CD1c-positive myeloid dendritic cell (primary cell): ENCODE results near the gene TMEM61.
"Not testable (repeated sequence)": the region's sequence is repeated elsewhere in the genome, so short reads cannot be mapped to it uniquely, and the experiment has no call there.

ENCODE experiments used
- DNase-seq: peaks from one replicate; pipeline ENCODE4 v3.0.0-alpha.2; 2016; ENCODE audit errors: extremely low spot score

Gene TMEM61

DNA sequence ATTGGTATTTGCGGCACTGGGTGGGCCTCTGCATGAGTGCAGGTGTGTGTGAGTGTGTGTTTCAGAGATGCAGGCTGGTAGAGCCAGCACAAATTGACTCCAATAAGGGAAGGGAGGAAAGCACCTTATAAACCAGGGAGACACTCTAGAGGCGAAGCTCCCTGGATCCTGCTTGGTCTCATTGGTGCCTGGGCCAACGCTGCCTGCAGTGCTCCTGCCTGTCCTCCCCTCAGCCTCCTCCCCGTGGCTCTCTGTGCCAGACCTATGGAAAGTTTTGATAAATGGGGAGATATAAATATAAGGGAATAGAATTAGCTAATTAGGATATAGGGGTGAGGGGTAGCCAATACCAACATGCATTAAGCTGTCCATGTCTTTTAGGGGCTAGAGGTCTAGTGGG lies 20.9 kb downstream of the TMEM61 start:
- DNase-seq = no peak

DNA sequence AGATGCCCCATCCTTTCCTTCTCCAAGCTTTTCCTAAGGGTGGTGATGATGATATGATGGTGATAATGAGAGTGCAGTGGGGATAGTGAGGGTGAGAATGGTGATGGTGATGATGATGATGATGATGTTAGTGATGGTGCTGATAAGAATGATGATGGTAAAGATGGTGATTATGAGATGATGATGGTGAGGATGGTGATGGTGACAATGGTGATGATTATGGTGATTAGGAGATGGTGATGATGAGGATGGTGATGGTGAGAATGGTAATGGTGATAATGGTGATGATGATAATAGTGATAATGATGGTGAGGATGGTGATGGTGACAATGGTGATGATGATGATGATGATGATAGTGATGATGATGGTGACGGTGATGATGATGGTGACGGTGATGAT lies 22.3 kb downstream of the TMEM61 start:
- no peak for DNase-seq

DNA sequence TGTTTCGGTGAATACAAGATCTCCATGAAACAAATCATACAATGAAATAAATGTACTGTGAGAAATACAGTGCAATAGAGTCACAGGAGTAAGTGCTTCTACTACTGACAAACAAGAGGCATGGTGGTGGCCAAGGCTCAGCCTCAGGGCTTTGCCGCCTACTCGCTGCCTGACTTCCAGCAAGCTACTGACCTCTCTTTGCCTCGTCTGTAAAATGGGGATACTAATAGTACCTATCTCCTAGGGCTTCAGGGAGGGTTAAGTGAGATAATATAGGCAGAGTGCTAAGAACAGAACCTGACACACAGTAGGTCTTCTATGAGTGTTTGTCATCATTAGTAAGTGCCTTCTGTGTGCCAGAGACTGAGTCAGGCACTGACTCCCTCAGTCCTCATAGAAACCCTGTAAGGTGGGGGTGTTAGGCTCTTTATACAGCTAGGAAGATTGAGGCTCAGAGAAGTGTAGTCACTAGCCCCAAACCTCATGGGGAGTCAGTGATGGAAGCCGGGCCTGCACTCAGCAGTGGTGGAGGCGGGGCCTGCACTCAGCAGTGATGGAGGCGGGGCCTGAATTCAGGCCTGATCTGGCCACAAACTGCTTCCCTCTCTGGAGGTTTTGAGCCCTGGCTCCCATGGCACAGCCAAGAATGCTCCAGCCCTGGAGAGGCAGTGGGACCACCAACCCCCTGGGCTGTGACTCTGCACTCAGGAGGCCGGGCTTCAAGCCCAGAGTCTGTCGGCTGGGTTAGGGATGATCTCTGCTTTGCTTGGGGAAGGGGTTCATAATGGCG lies 25.1 kb downstream of the TMEM61 start:
- DNase-seq = no peak

DNA sequence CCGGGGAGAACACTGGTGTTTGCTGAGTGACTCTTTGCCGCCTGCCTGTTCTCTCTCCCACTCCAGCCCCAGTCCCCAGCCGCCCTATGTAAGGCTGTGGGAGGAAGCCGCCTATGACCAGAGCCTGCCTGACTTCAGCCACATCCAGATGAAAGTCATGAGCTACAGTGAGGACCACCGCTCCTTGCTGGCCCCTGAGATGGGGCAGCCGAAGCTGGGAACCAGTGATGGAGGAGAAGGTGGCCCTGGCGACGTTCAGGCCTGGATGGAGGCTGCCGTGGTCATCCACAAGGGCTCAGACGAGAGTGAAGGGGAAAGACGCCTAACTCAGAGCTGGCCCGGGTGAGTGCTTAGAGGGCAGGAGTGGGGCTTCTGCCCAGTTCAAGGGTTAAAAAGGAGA lies 26.5 kb downstream of the TMEM61 start:
- no peak for DNase-seq

DNA sequence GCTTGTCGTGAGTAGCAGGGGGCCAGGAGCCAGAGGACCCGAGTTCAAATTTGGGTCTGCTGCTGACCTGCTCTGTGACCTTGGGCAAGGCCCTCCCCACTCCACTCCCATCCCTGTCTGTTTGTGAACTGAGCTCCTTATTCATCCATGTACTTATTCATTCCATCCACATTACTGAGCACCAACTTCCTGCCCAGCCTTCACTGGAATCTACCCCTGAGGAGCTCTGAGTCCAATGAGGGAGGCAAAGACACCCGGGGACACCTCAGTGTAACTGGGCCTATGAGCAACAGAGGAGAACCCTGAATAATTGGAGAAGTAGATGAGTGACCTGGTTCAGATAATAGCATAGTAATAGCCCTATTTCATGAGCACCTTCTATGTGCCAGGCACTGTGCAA lies 27.2 kb downstream of the TMEM61 start:
- DNase-seq = no peak

DNA sequence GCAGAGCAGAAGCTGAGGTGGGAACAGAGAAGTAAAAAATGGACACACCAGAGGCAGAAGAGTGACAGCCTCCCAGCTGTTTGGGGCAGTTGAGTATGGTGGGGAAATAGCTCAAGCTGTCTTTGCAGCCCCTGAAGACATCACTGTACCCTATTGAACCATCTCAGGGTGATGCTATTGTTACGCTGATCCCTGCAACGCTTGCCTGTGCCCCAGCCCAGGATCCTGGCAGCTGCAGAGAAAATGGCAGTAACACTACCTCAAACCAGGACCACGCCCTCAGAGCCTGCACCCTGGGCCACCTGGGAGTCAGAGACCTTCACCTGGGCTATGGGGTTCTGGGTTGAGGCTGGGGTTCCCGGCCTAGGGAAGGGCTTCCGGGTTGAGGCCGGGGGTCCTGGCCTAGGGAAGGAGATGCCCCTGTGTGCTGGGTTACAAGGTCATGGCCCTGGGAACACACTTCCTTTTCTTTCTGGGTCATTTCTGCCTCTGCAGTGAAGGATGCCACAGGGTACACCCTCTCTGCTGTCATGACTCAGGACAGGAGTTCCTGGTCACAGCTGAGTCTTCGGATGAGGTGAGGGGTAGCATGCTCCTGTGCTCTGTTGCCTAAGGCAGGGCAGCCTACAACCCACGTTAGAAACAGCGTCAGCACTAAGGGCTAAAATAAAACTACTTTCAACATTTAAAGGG lies 29.9 kb downstream of the TMEM61 start:
- no peak for DNase-seq

DNA sequence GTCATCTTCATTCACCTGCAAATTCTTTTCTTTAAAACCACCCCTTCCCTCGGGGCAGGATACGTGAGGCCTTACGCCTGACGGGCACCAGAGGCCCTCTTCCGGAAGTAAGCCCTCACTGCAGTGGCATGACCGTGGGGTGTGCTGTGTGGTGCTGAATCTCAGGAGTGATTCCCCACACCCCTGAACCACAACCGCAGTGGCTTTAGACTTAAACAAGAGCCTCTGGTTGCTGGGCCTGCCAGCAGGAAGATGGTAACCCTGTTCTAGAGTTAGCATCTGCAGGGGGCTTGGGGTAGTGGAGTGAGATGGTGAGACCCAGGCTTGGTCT lies 30.4 kb downstream of the TMEM61 start:
- DNase-seq = no peak

DNA sequence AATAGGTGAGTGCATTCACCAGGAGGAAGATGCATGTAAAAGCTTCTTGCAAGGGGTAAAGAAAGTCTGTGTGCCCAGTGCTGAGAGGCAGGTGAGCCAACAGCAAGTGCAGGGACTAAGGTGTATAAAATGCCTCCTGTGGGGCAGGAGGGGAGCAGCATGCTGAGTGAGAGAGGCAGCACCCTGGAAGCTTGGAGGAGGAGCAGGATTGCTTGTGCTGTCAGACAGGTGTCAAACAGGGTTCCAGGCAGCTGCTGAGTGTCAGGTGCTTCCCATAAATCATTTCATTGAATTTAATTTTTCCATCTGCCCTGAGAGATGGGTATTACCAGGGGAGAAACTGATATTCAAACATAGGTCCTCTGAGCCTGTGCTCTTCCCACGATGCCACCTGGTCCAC lies 32.2 kb downstream of the TMEM61 start:
- DNase-seq = no peak

DNA sequence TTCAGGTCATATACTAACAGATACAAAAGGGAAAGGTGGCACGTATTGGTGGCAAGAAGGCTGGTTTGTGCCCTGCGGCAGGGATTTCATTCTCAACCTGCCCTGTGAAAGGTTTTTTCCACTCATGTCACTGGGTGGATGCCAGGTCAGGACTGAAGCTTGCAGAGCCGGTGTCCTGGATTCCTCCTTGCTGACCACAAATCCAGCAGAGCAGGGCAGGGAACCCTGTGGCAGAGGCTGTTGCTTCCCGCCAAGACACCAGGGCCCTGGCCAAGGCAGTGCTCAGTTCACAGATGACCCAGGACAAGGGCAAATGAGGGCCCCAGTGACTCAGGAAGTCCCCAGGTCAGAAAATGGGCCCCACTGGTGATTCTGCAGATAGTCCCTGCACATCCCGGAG lies 34.7 kb downstream of the TMEM61 start:
- DNase-seq = no peak

DNA sequence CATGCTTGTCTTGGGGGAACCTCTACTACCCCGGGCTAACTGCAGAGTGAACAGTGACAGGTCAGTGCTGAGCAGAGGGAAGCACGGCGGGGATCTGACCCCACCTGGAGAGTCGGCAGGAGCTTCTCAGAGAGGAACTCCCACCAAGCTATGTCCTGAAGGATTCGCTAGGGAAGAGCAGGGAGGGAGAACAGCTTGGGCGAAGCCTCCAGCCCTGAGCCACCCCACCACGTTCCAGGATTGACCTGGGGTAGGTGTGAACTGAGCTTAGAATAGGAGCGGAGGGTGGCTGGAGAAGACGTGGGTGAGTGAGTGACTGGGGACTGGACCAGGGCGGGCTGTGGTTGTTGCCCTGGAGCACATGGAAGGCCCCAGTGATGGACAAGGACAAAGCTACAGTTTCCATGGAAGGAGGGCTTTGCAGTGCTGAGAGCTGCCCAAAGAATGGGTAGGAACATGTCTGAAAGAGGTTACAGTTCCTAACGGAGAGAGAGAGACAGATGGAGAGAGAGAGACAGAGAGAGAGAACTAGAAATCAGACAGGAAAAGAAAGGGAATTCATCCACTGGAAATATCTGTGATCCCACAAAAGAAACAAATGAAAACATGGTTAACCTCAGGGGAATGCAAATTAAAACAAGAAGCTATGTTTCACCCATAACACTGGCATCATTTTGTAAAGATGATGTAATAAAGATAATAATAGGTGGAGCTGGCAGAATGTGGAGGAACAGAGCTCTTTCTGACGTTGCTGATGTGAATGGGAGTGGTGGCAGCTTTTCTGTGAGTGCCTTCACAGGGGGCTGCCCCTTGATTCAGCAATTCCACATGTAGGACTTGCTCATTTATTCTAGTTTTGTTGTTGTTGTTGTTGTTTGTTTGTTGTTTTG lies 35.5 kb downstream of the TMEM61 start:
- DNase-seq = no peak

DNA sequence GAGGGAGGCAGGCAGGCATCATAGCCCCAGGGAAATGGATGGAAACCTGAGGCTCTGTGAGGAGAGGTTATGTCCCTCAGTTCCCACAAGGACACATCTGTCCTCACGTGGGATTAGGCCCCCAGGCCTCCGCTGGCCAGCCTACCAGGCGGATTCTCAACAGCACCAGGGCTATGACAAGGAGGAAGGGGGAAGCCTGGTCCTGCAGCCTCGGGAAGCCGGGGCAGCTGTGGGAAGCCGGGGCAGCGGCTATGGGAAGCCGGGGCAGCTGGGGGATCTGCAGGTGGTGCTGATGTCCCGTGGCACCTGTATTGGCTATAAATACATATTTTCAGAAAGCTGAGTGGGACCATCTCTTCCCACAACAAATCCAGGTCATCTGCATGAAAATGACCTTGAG lies 38.0 kb downstream of the TMEM61 start:
- no peak for DNase-seq

DNA sequence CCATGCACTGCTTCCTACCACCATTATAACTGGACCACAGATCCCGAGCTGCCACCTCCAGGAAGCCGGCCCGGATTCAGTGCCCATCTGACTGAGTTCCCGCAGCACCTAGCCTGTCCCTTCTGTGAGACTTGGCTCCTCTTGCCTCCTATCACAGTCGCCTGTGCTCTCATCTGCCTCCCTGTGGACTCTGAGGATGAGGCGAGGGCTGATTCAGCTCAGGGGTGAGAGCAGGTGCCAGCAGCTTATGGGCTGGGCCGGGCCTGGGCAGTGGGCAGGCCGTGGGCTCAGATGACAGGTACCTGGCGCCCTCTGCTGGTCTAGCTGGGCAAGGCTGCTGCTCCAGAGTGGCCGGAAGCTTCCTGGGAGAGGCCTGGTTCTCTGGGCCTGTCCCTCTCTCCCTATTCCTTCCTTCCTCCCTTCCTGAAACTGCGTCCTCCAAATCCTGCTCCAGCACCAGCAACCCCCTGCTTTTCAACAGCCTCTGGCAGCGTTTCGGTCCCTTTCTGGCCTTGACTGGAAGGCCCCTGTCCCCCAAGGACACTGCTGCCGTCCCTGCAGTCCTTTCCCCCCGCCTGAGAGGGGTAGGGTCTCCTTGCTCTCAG lies 41.6 kb downstream of the TMEM61 start:
- DNase-seq = peak; percentile 71

DNA sequence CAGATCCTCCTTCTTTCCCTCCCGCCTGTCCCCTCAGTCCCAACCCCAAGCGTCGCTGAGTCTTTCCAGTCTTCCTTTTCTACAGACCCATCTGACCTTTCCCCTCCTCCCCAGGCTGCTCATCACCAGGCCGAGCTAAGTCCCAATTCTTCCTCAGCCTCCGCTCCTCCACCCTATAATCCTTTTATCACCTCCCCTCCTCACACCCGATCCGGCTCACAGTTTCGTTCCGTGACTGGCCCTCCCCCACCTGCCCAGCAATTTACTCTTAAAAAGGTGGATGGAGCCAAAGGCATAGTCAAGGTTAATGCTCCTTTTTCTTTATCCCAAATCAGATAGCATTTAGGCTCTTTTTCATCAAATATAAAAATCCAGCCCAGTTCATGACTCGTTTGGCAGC lies 43.7 kb downstream of the TMEM61 start:
- not testable (repeated sequence) for DNase-seq

DNA sequence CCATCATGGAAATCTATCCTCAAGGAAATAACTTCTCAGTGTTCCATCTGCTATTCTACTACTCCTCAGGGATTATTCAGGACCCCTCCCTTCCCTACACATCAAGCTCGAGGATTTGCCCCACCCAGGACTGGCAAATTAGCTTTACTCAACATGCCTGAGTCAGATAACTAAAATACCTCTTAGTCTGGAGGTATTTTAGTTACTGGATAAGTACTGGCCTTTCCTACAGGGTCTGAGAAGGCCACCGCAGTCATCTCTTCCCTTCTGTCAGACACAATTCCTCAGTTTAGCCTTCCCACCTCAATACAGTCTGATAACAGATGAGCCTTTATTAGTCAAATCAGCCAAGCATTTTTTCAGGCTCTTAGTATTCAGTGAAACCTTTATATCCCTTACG lies 46.3 kb downstream of the TMEM61 start:
- not testable (repeated sequence) for DNase-seq

DNA sequence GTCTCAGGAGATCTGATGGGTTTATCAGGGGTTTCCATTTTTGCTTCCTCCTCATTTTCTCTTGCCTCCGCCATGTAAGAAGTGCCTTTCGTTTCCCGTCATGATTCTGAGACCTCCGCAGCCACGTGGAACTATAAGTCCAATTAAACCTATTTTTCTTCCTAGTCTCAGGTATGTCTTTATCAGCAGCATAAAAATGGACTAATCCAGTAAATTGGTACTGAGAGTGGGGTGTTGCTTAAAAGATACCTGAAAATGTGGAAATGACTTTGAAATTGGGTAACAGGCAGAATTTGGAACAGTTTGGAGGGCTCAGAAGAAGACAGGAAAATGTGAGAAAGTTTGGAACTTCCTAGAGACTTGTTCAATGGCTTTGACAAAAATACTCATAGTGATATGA lies 50.7 kb downstream of the TMEM61 start:
- not testable (repeated sequence) for DNase-seq

DNA sequence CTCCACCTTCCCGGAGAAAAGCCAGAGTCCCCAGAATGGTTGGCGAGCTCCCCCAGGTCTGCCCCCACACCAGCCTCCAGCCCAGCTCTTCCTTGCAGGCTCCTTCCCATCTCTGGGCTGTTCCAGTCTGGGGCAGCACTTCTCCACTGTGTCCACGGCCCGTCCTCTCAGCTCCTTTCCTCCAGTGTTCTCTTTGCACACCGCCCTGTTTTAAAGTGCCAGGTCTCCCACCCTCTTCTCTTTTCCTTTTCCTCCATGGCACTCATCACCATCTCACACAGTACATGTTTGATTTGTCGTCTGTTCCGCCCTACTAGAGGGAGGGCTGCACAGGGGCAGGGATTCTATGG lies 52.8 kb downstream of the TMEM61 start:
- DNase-seq = no peak

DNA sequence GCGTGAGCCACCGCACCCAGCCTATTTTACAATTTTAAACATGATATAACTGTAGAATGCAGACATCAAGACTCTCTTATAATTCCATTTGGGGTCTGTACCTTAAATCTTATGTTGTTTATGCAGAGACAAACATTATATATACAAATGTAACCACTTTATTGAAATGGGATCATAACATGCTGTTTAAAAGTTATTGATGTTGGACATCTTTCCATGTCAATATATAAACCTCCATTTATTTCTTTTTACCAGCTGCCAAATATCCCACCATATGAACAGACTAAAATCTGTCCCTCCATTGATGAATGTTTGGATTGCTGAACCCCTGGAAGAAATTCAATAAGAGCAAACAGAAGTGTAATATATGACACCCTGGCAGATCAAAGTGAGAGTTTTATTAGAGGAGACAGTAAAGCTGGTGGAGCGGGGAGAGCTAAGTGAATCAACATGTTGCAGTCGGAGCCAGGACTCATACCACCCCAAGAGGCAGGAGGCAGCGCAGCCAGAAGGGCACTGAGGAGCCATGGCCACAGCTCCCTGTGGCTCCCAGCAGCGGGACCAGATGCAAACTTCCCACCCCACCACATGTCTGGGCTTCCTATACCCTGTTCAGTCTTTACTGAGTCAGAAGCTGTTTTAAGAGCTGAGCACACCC lies 54.2 kb downstream of the TMEM61 start:
- DNase-seq = no peak

DNA sequence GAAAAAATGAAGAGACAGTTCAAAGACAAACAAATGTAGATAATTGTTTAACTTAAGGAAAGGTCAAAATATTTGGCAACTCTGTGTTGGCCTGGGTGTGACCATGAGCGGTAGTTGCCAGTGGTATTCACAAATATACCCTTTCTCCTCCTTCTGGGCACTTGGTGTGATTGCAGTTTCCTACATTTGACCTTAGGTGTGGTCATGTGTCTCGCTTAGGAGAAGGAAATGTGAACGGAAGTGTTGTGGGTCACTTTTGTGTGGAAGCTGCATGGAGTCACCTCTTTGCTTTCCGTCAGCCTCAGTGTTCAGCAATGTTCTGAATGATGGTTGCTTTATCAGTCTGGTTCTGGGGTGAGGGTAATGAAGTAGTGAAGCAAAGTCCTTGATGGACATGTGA lies 55.5 kb downstream of the TMEM61 start:
- DNase-seq = peak; percentile 16

DNA sequence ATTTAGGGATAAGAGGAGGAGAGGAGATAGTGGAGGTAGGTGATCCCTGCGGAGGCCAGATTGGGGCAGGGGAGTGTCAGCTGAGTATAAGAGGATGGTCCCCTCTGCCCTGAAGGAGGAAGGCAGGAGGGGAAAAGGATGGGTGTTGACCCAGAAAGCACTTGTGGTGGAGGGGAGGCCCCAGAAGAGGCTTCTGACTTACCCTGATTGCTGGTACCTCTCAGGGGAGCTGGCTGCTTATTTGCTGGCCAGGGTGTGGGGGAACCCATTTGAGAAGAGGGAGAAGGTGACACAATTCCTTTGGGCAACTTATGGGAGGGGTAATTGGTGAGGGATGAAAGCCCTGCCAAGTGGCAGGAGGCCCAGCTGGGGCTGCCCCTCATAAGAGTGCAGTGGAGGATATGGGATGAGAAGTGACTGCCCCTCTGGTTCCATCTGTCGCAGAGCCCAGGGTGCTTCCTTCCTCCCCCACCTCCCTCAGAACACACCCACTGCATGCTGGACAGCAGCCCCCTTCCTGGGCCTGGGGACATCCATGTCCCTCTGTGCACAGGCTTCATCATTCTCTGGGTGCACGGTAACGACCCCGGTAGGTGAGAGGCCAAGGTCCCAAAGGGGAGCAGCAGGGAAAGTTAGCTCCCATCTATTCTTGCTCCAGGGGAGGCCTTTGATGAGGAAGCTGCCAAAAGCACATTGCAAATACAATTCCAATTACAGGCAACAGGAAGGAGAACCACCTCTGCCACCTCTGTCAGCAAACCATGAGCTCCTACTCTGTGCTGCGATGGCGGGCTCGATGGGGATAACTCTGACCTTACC lies 57.5 kb downstream of the TMEM61 start:
- no peak for DNase-seq

DNA sequence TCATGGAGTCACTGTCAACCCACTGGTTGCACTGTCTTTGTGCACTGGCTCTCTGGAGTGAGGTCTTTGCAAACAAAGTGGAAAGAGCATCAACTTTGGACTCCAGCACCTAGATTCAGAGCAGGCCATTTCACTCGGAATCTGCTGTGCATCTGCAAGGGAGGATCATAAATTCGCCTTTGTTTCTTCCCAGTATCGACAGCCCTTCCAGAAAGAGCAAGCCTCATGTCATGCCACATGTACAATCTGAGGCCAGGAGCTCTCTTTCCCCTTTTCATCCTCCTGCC lies 58.1 kb downstream of the TMEM61 start:
- no peak for DNase-seq

DNA sequence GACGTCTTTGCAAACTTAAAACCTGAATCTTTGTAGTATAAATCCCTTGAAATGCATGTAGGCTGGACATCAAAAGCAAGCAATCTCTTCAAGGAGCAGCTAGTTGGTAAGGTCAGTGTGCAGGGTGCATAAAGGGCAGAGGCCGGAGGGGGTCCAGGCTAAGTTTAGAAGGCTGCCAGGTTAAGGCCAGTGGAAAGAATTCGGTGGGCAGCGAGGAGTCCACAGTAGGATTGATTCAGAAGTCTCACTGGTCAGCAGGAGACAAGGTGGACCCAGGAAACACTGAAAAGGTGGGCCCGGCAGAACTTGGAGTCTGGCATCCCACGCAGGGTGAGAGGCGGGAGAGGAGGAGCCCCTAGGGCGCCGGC lies 58.5 kb downstream of the TMEM61 start:
- DNase-seq = no peak
